Calu3 (cell line): ENCODE results near the gene RBM23. TPM values are rescaled to one million over a fixed set of nuclear protein-coding genes. Genes with fewer than 3 reads are reported as not detected.

ENCODE experiments used
- BruUV-seq: library from RNA; stranded (reverse); fragments of 400-500 nt; replicated peaks from 2 replicates; lab custom pipeline; 2021; lab: Mats Ljungman, UMichigan
- CTCF ChIA-PET: fragments of 300-600 bp; sonication (Branson Sonifier 250); formaldehyde crosslinking; loops from one replicate; lab custom pipeline; 2022; ENCODE audit warnings: antibody characterized with exemption; lab: Charles Lee
- DNase-seq: peaks from one replicate; pipeline ENCODE4 v3.0.0; 2022
- H3K27ac Mint-ChIP-seq: one replicate; pipeline ENCODE4 v1.8.0; 2022; ENCODE audit warnings: mixed read lengths; ENCODE audit not compliant: unreplicated experiment
- H3K27me3 Mint-ChIP-seq: one replicate; pipeline ENCODE4 v1.8.0; 2022; ENCODE audit warnings: mixed read lengths; ENCODE audit not compliant: unreplicated experiment
- H3K36me3 Mint-ChIP-seq: one replicate; pipeline ENCODE4 v1.8.0; 2022; ENCODE audit warnings: mild to moderate bottlenecking, moderate library complexity, mixed read lengths; ENCODE audit not compliant: insufficient read depth, unreplicated experiment
- H3K4me1 Mint-ChIP-seq: one replicate; pipeline ENCODE4 v1.8.0; 2022; ENCODE audit warnings: mild to moderate bottlenecking, low read depth, mixed read lengths; ENCODE audit not compliant: unreplicated experiment
- H3K4me3 Mint-ChIP-seq: one replicate; pipeline ENCODE4 v1.8.0; 2022; ENCODE audit warnings: mild to moderate bottlenecking, low read depth, moderate library complexity, mixed read lengths; ENCODE audit not compliant: unreplicated experiment
- H3K9me3 Mint-ChIP-seq: one replicate; pipeline ENCODE4 v1.8.0; 2022; ENCODE audit warnings: low read depth, mixed read lengths; ENCODE audit not compliant: unreplicated experiment
- CTCF ChIP-seq: fragments of 200-600 bp; IDR thresholded peaks from one replicate; pipeline ENCODE4 v1.8.0; 2022; ENCODE audit warnings: antibody characterized with exemption; ENCODE audit not compliant: unreplicated experiment
- intact Hi-C: fragments of 100-400 bp; cut with micrococcal nuclease; formaldehyde crosslinking; loops from one replicate; pipeline ENCODE4 v1.10.0; 2022; ENCODE audit not compliant: unreplicated experiment
- total RNA-seq: library from RNA; stranded (reverse); gene quantifications from 2 replicates; pipeline ENCODE4 v1.2.3, GENCODE V29; 2022

The RBM23 gene
- total RNA-seq, 1 experiment from 2014 or later, result 70.9 TPM

GRCh38 chr14:22898302-22899090 lies 20.5 kb downstream of the RBM23 start:
- no peak for TF ChIP-seq CTCF
- peaks cover 19% of the 10 kb centered on the region for H3K36me3 Mint-ChIP-seq
- DNase-seq, result no peak
- CTCF ChIA-PET, result no interaction called here
- no peaks in the 10 kb centered on the region for H3K9me3 Mint-ChIP-seq
- H3K4me3 Mint-ChIP-seq, result no peak overlapping the region
- H3K27me3 Mint-ChIP-seq, result no peaks in the 10 kb centered on the region
- BruUV-seq, result no TSS peak
- no peaks in the 10 kb centered on the region for H3K4me1 Mint-ChIP-seq
- intact Hi-C loops, result no loop called here
- H3K27ac Mint-ChIP-seq, result no peak overlapping the region

- H3K4me1 Mint-ChIP-seq, result no peaks in the 10 kb centered on the region
- BruUV-seq, result no TSS peak
- CTCF ChIA-PET, result interaction anchor here (1.3 kb wide), 1 partner anchor 75 kb away, joined by 3 read pairs; no protein-coding TSS in a partner anchor
Measured at GRCh38 chr14:22897357-22897756, 21.6 kb downstream of the RBM23 start.

GRCh38 chr14:22896760-22897159 lies 22.2 kb downstream of the RBM23 start:
- Mint-ChIP-seq H3K4me1 (no peaks in the 10 kb centered on the region), H3K4me3 (no peak overlapping the region), H3K27ac (no peak overlapping the region), H3K27me3 (no peaks in the 10 kb centered on the region), H3K9me3 (no peaks in the 10 kb centered on the region), H3K36me3 (peaks cover 14% of the 10 kb centered on the region)
- no TSS peak for BruUV-seq
- intact Hi-C loops, result no loop called here
- no peak for TF ChIP-seq CTCF
- CTCF ChIA-PET, result interaction anchor here (0.5 to 1.3 kb wide), 3 partner anchors 66 to 120 kb away, joined by 3 read pairs; no protein-coding TSS in a partner anchor
- no peak for DNase-seq

More at GRCh38 chr14:22897357-22897756, 21.6 kb downstream of the RBM23 start:
- no peaks in the 10 kb centered on the region for H3K9me3 Mint-ChIP-seq
- peaks cover 14% of the 10 kb centered on the region for H3K36me3 Mint-ChIP-seq
- intact Hi-C loops, result no loop called here
- H3K27ac Mint-ChIP-seq, result no peak overlapping the region
- DNase-seq, result no peak
- TF ChIP-seq CTCF, result no peak
- no peak overlapping the region for H3K4me3 Mint-ChIP-seq
- H3K27me3 Mint-ChIP-seq, result no peaks in the 10 kb centered on the region

- H3K4me1 Mint-ChIP-seq, result no peaks in the 10 kb centered on the region
- peaks cover 12% of the 10 kb centered on the region for H3K36me3 Mint-ChIP-seq
Measured at GRCh38 chr14:22896356-22896755, 22.6 kb downstream of the RBM23 start.

More at GRCh38 chr14:22896356-22896755, 22.6 kb downstream of the RBM23 start:
- no TSS peak for BruUV-seq
- intact Hi-C loops, result no loop called here
- Mint-ChIP-seq H3K4me3 (no peak overlapping the region), H3K27me3 (no peaks in the 10 kb centered on the region), H3K27ac (no peak overlapping the region), H3K9me3 (no peaks in the 10 kb centered on the region)
- no peak for TF ChIP-seq CTCF
- CTCF ChIA-PET, result interaction anchor here (0.5 to 1.3 kb wide), 4 partner anchors 66 to 211 kb away, joined by 3 read pairs; no protein-coding TSS in a partner anchor
- no peak for DNase-seq
